Activated CD4-positive, alpha-beta memory T cell treated with anti-CD3 and anti-CD28 coated beads, Interleukin-2, amount 10 ng/mL, durations not matched to agents 7 days and 5 days (primary cell): Measurements from ENCODE around the gene CDCP1. TPM values are rescaled to one million over a fixed set of nuclear protein-coding genes. Genes with fewer than 3 reads are reported as not detected.

ENCODE experiments used
- CTCF ChIA-PET: fragments of 350-600 bp; sonication (Branson Sonifier 250); formaldehyde crosslinking; loops from one replicate; lab custom pipeline; 2021; ENCODE audit warnings: antibody characterized with exemption, inconsistent platforms; lab: Charles Lee
- POLR2A ChIA-PET: fragments of 350-600 bp; sonication (Branson Sonifier 250); formaldehyde crosslinking; loops from one replicate; lab custom pipeline; 2021; ENCODE audit warnings: antibody characterized with exemption; lab: Charles Lee
- DNase-seq: peaks from one replicate; pipeline ENCODE4 v3.0.0-alpha.2; 2020
- H3K27ac Mint-ChIP-seq: one replicate; pipeline ENCODE4 v1.8.0; 2021; ENCODE audit warnings: mild to moderate bottlenecking, mixed read lengths
- H3K27me3 Mint-ChIP-seq: one replicate; pipeline ENCODE4 v1.8.0; 2021; ENCODE audit warnings: mixed read lengths
- H3K36me3 Mint-ChIP-seq: one replicate; pipeline ENCODE4 v1.8.0; 2021; ENCODE audit warnings: low read depth, mixed read lengths
- H3K4me1 Mint-ChIP-seq: one replicate; pipeline ENCODE4 v1.8.0; 2021; ENCODE audit warnings: mixed read lengths
- H3K4me3 Mint-ChIP-seq: one replicate; pipeline ENCODE4 v1.8.0; 2021; ENCODE audit warnings: mild to moderate bottlenecking, mixed read lengths
- H3K9me3 Mint-ChIP-seq: one replicate; pipeline ENCODE4 v1.8.0; 2021; ENCODE audit warnings: mixed read lengths
- total RNA-seq, 2 experiments: library from RNA; stranded (reverse); gene quantifications; one replicate each; pipeline ENCODE4 v1.2.3, GENCODE V29; 2021

Gene CDCP1
- total RNA-seq, 2 experiments from 2014 or later: 1.9 to 2.2 TPM

- peak; percentile 91 for DNase-seq
- Mint-ChIP-seq H3K4me1 (peaks cover 48% of the 10 kb centered on the region), H3K36me3 (peaks cover 9% of the 10 kb centered on the region), H3K27ac (peak overlapping the region; percentile 91), H3K4me3 (peak overlapping the region; percentile 47), H3K9me3 (peaks cover 2% of the 10 kb centered on the region), H3K27me3 (peaks cover 7% of the 10 kb centered on the region)
- CTCF ChIA-PET: interaction anchor here (0.5 to 2.3 kb wide), 3 partner anchors 42 to 126 kb away, joined by 7 to 12 read pairs (median 10); no protein-coding TSS in a partner anchor
- POLR2A ChIA-PET: interaction anchor here (0.6 to 2.0 kb wide), 6 partner anchors 24 to 125 kb away, joined by 3 to 14 read pairs (median 3); no protein-coding TSS in a partner anchor
Observed at GRCh38 chr3:45167011-45167911, 21.1 kb upstream of the CDCP1 start.

- Mint-ChIP-seq H3K4me1 (peaks cover 46% of the 10 kb centered on the region), H3K36me3 (peaks cover 9% of the 10 kb centered on the region), H3K4me3 (no peak overlapping the region), H3K9me3 (peaks cover 2% of the 10 kb centered on the region), H3K27me3 (peaks cover 11% of the 10 kb centered on the region), H3K27ac (peak overlapping the region; percentile 91)
- CTCF ChIA-PET: interaction anchor here (0.5 to 2.3 kb wide), 3 partner anchors 43 to 125 kb away, joined by 7 to 12 read pairs (median 10); no protein-coding TSS in a partner anchor
- DNase-seq: no peak
- POLR2A ChIA-PET: interaction anchor here (1.0 to 2.0 kb wide), 5 partner anchors 25 to 124 kb away, joined by 3 to 14 read pairs (median 3); no protein-coding TSS in a partner anchor
Observed at GRCh38 chr3:45166321-45166879, 20.2 kb upstream of the CDCP1 start.

- Mint-ChIP-seq H3K4me3 (no peak overlapping the region), H3K36me3 (peaks cover 9% of the 10 kb centered on the region), H3K4me1 (peaks cover 44% of the 10 kb centered on the region), H3K27ac (no peak overlapping the region), H3K9me3 (peaks cover 2% of the 10 kb centered on the region), H3K27me3 (peaks cover 17% of the 10 kb centered on the region)
- ChIA-PET POLR2A (no interaction called here), CTCF (no interaction called here)
- DNase-seq: no peak
Observed at GRCh38 chr3:45165497-45166283, 19.5 kb upstream of the CDCP1 start.

GRCh38 chr3:45164056-45164455 lies 17.9 kb upstream of the CDCP1 start:
- H3K36me3 Mint-ChIP-seq: peaks cover 9% of the 10 kb centered on the region
- POLR2A ChIA-PET: no interaction called here
- H3K4me3 Mint-ChIP-seq: no peak overlapping the region
- no peak for DNase-seq
- peaks cover 21% of the 10 kb centered on the region for H3K27me3 Mint-ChIP-seq
- H3K27ac Mint-ChIP-seq: no peak overlapping the region
- peaks cover 2% of the 10 kb centered on the region for H3K9me3 Mint-ChIP-seq
- CTCF ChIA-PET: no interaction called here
- peaks cover 30% of the 10 kb centered on the region for H3K4me1 Mint-ChIP-seq

- no peak for DNase-seq
- Mint-ChIP-seq H3K27me3 (peaks cover 23% of the 10 kb centered on the region), H3K36me3 (peaks cover 9% of the 10 kb centered on the region), H3K4me3 (no peak overlapping the region), H3K9me3 (peaks cover 2% of the 10 kb centered on the region), H3K4me1 (peaks cover 30% of the 10 kb centered on the region), H3K27ac (no peak overlapping the region)
- ChIA-PET CTCF (no interaction called here), POLR2A (no interaction called here)
Observed at GRCh38 chr3:45163481-45163880, 17.3 kb upstream of the CDCP1 start.

GRCh38 chr3:45154641-45155147 lies 8.5 kb upstream of the CDCP1 start:
- Mint-ChIP-seq H3K9me3 (peaks cover 15% of the 10 kb centered on the region), H3K27ac (no peak overlapping the region), H3K36me3 (peaks cover 10% of the 10 kb centered on the region), H3K4me1 (no peaks in the 10 kb centered on the region), H3K4me3 (no peak overlapping the region), H3K27me3 (peaks cover 38% of the 10 kb centered on the region)
- CTCF ChIA-PET: interaction anchor here (1.0 to 1.5 kb wide), 2 partner anchors 53 to 56 kb away, joined by 3 to 5 read pairs; no protein-coding TSS in a partner anchor
- no peak for DNase-seq
- POLR2A ChIA-PET: no interaction called here

GRCh38 chr3:45153658-45154437 lies 7.7 kb upstream of the CDCP1 start:
- H3K4me3 Mint-ChIP-seq: no peak overlapping the region
- POLR2A ChIA-PET: no interaction called here
- peaks cover 15% of the 10 kb centered on the region for H3K9me3 Mint-ChIP-seq
- peaks cover 37% of the 10 kb centered on the region for H3K27me3 Mint-ChIP-seq
- DNase-seq: no peak
- CTCF ChIA-PET: interaction anchor here (1.5 kb wide), 1 partner anchor 56 kb away, joined by 5 read pairs; no protein-coding TSS in a partner anchor
- no peak overlapping the region for H3K27ac Mint-ChIP-seq
- peaks cover 10% of the 10 kb centered on the region for H3K36me3 Mint-ChIP-seq
- no peaks in the 10 kb centered on the region for H3K4me1 Mint-ChIP-seq

GRCh38 chr3:45152307-45152706 lies 6.1 kb upstream of the CDCP1 start:
- peaks cover 49% of the 10 kb centered on the region for H3K27me3 Mint-ChIP-seq

GRCh38 chr3:45151100-45151499 lies 4.9 kb upstream of the CDCP1 start:
- Mint-ChIP-seq H3K4me3 (no peak overlapping the region), H3K9me3 (peaks cover 15% of the 10 kb centered on the region), H3K27ac (no peak overlapping the region), H3K27me3 (peaks cover 56% of the 10 kb centered on the region), H3K4me1 (peaks cover 3% of the 10 kb centered on the region), H3K36me3 (peaks cover 15% of the 10 kb centered on the region)
- ChIA-PET CTCF (no interaction called here), POLR2A (no interaction called here)
- no peak for DNase-seq

More at GRCh38 chr3:45152307-45152706, 6.1 kb upstream of the CDCP1 start:
- no peaks in the 10 kb centered on the region for H3K4me1 Mint-ChIP-seq
- H3K36me3 Mint-ChIP-seq: peaks cover 13% of the 10 kb centered on the region
- no peak overlapping the region for H3K4me3 Mint-ChIP-seq
- H3K27ac Mint-ChIP-seq: no peak overlapping the region
- H3K9me3 Mint-ChIP-seq: peaks cover 15% of the 10 kb centered on the region
- ChIA-PET POLR2A (no interaction called here), CTCF (no interaction called here)
- no peak for DNase-seq

- POLR2A ChIA-PET: interaction anchor here (1.4 kb wide), 1 partner anchor 42 kb away, joined by 3 read pairs; no protein-coding TSS in a partner anchor
- CTCF ChIA-PET: interaction anchor here (1.0 kb wide), 1 partner anchor 21 kb away, joined by 3 read pairs; no protein-coding TSS in a partner anchor
- peaks cover 15% of the 10 kb centered on the region for H3K9me3 Mint-ChIP-seq
- H3K27me3 Mint-ChIP-seq: peaks cover 66% of the 10 kb centered on the region
- H3K27ac Mint-ChIP-seq: no peak overlapping the region
- H3K4me3 Mint-ChIP-seq: no peak overlapping the region
- peaks cover 17% of the 10 kb centered on the region for H3K36me3 Mint-ChIP-seq
- DNase-seq: no peak
- peaks cover 14% of the 10 kb centered on the region for H3K4me1 Mint-ChIP-seq
Observed at GRCh38 chr3:45148921-45149320, 2.7 kb upstream of the CDCP1 start.

- POLR2A ChIA-PET: no interaction called here
- no peak for DNase-seq
- Mint-ChIP-seq H3K4me3 (peak overlapping the region; percentile 44), H3K4me1 (peaks cover 16% of the 10 kb centered on the region), H3K9me3 (peaks cover 3% of the 10 kb centered on the region), H3K27ac (no peak overlapping the region), H3K36me3 (peaks cover 10% of the 10 kb centered on the region), H3K27me3 (peaks cover 67% of the 10 kb centered on the region)
- CTCF ChIA-PET: no interaction called here
Observed at GRCh38 chr3:45145223-45145622, 955 bp downstream of the CDCP1 start.
